Parathyroid adenoma (tissue), 2 donors: ENCODE measurements around the gene MYG1.

Experiments used
- H2AFZ ChIP-seq: fragments of 300-600 bp; sonication (generic); one replicate; pipeline ENCODE4 v1.7.0; 2017; ENCODE audit warnings: antibody characterized with exemption, mild to moderate bottlenecking
- H3K27ac ChIP-seq: fragments of 300-600 bp; sonication (generic); one replicate; pipeline ENCODE4 v1.7.0; 2017
- H3K27me3 ChIP-seq: fragments of 300-600 bp; sonication (generic); one replicate; pipeline ENCODE4 v1.7.0; 2017; ENCODE audit warnings: low read length; ENCODE audit not compliant: control insufficient read depth, insufficient read depth
- H3K36me3 ChIP-seq: fragments of 300-600 bp; sonication (generic); one replicate; pipeline ENCODE4 v1.7.0; 2017; ENCODE audit warnings: low read length; ENCODE audit not compliant: control insufficient read depth, insufficient read depth
- H3K4me1 ChIP-seq: fragments of 300-600 bp; sonication (generic); one replicate; pipeline ENCODE4 v1.7.0; 2017; ENCODE audit warnings: control low read depth
- H3K4me2 ChIP-seq: fragments of 300-600 bp; sonication (generic); one replicate; pipeline ENCODE4 v1.7.0; 2017; ENCODE audit warnings: low read length
- H3K4me3 ChIP-seq: fragments of 300-600 bp; sonication (generic); one replicate; pipeline ENCODE4 v1.7.0; 2017; ENCODE audit warnings: low read depth, low read length
- H3K79me2 ChIP-seq: fragments of 300-600 bp; sonication (generic); one replicate; pipeline ENCODE4 v1.7.0; 2017; ENCODE audit warnings: control low read depth
- H3K9ac ChIP-seq: fragments of 300-600 bp; sonication (generic); one replicate; pipeline ENCODE4 v1.7.0; 2017; ENCODE audit warnings: mild to moderate bottlenecking
- H3K9me3 ChIP-seq: fragments of 300-600 bp; sonication (generic); one replicate; pipeline ENCODE4 v1.7.0; 2017; ENCODE audit warnings: low read length; ENCODE audit not compliant: control insufficient read depth
- TF ChIP-seq, protein P1 (sequence below): fragments of 300-600 bp; sonication (generic); IDR thresholded peaks from one replicate; pipeline ENCODE4 v1.7.0; 2017; ENCODE audit warnings: antibody characterized with exemption, mild to moderate bottlenecking
- donor health status: primary hyperparathyroidism.

Gene MYG1

DNA sequence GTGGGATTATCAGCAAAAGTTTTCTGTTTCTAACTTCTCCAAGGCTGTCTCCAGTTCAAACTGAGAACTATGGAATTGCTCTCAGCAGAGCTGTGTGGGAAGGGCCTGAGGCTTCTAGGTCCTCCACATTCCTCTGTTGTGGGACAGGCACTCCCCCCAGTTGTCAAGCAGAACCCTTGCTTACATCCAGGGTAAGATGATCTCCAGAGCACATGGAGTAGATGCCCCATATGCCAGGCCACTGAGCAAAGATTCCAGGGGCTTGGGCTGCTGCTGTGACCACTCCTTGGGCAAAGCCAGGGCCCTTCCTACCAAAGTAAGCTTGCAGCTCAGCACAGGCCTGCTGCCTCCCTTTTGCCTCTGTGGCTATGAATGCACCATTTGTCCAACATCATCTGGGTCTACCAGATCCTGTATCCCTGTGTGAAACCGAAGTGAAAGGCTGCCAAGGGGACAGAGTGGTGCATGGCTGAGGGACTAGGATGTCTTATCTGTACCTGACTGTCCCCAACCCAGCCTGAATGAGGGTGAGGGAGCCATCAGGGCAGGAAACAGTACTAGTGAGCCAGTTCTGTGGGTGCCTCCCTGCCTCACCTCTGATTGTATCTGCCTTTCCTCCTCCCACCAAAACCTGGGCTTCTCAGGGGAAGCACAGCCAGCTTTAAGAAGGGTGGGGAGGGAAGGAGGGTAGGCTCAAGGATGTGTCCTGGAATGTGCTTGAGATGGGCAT is 44.5 kb upstream of the MYG1 start:
- no peak overlapping the region for H3K4me3 ChIP-seq
- no peaks in the 10 kb centered on the region for H3K79me2 ChIP-seq
- H3K4me2 ChIP-seq, result no peak overlapping the region
- no peaks in the 10 kb centered on the region for H3K36me3 ChIP-seq
- no peak overlapping the region for H3K9ac ChIP-seq
- no peak overlapping the region for H2AFZ ChIP-seq
- no peak overlapping the region for H3K27ac ChIP-seq
- H3K4me1 ChIP-seq, result peaks cover 9% of the 10 kb centered on the region
- TF ChIP-seq, protein P1, sequence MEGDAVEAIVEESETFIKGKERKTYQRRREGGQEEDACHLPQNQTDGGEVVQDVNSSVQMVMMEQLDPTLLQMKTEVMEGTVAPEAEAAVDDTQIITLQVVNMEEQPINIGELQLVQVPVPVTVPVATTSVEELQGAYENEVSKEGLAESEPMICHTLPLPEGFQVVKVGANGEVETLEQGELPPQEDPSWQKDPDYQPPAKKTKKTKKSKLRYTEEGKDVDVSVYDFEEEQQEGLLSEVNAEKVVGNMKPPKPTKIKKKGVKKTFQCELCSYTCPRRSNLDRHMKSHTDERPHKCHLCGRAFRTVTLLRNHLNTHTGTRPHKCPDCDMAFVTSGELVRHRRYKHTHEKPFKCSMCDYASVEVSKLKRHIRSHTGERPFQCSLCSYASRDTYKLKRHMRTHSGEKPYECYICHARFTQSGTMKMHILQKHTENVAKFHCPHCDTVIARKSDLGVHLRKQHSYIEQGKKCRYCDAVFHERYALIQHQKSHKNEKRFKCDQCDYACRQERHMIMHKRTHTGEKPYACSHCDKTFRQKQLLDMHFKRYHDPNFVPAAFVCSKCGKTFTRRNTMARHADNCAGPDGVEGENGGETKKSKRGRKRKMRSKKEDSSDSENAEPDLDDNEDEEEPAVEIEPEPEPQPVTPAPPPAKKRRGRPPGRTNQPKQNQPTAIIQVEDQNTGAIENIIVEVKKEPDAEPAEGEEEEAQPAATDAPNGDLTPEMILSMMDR, result no peak
- no peaks in the 10 kb centered on the region for H3K9me3 ChIP-seq
- H3K27me3 ChIP-seq, result no peaks in the 10 kb centered on the region

DNA sequence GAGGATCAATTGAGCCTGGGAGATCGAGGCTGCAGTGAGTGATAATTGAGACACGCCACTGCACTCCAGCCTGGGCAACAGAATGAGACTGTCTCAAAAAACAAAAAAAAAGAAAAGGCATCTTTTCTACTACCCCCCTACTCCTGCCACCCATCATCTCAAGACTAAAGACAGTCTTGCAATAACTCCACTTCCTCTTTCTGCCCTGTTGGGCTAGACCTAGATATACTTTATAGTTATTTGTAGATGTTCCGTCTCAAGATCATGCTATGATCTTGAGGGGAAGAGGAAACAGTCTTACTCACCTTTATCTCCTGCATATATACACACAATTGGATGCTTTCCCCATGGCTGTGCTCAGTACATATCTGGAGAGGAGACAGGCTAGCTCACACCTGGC is 43.5 kb upstream of the MYG1 start:
- Histone ChIP-seq H3K27me3 (no peaks in the 10 kb centered on the region), H3K36me3 (no peaks in the 10 kb centered on the region), H3K79me2 (no peaks in the 10 kb centered on the region), H3K4me1 (peaks cover 8% of the 10 kb centered on the region), H3K9me3 (no peaks in the 10 kb centered on the region), H3K4me2 (no peak overlapping the region), H3K27ac (no peak overlapping the region), H2AFZ (no peak overlapping the region), H3K9ac (no peak overlapping the region), H3K4me3 (no peak overlapping the region)
- TF ChIP-seq, protein P1, result no peak

DNA sequence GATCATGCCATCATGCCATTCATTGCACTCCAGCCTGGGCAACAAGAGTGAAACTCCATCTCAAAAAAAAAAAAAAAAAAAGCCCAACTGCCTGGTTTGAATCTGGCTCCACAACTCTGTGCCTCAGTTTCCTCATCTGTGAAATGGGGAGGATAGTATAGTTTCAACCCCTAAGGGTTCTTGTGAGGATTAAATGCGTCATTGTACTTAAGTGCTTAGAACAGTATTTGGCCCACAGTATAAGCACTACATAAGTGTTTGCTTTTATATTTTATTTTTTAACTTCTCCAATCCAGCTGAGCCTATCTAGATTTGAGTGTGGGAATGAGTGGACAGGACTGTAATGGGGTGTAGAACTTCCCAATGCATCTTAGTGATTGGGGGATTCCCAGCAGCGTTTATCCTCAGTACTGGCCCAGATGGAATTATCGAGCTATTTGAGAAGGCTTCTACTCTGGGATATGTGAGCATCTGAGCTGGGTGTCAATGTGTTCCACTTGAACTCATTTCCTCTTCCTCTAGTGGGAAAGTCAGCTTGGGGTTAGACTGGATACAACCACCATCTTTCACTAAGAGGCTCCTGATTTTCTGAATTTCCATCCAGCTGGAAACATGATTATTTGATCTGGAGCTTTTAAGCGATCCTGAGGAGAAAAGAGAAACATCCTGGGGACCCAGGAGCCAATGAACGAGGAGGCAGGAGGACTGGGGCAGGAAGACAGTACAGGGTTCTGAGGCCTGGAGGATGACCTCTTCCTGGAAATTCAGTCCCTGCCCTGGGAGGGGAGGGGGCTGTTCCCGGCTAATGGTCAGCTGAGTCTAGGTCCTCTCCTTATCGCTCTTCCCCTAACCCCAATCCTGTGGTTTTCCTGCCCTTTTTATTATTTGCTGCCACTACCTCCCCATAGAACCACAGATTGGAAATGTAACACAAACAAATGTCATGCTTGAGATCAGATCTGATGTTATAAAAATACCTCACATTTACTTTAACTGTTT is 40.7 kb upstream of the MYG1 start:
- TF ChIP-seq, protein P1, result no peak
- H3K9ac ChIP-seq, result no peak overlapping the region
- H3K27ac ChIP-seq, result no peak overlapping the region

DNA sequence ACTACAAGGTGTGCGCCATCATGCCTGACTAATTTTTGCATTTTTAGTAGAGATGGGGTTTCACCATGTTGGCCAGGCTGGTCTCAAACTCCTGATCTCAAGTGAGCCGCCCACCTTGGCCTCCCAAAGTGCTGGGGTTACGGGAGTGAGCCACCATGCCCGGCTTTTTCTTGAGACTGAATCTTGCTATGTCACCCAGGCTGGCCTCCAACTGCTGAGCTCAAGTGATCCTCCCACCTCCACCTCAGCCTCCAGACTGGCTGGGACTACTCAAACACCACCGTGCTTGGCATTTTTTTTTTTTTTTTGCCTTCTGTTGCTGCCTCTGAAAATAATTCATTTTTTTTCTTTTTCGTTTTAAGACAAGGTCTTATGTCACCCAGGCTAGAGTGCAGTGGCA is 39.6 kb upstream of the MYG1 start:
- no peaks in the 10 kb centered on the region for H3K9me3 ChIP-seq
- H3K27ac ChIP-seq, result no peak overlapping the region
- H3K36me3 ChIP-seq, result no peaks in the 10 kb centered on the region
- H3K4me3 ChIP-seq, result no peak overlapping the region
- H3K4me2 ChIP-seq, result no peak overlapping the region
- H3K4me1 ChIP-seq, result no peaks in the 10 kb centered on the region
- no peaks in the 10 kb centered on the region for H3K27me3 ChIP-seq
- TF ChIP-seq, protein P1, result no peak
- no peak overlapping the region for H3K9ac ChIP-seq
- no peaks in the 10 kb centered on the region for H3K79me2 ChIP-seq
- no peak overlapping the region for H2AFZ ChIP-seq

More for the DNA sequence above, 40.7 kb upstream of the MYG1 start:
- no peaks in the 10 kb centered on the region for H3K4me1 ChIP-seq
- no peak overlapping the region for H3K4me2 ChIP-seq
- no peaks in the 10 kb centered on the region for H3K36me3 ChIP-seq
- H3K79me2 ChIP-seq, result no peaks in the 10 kb centered on the region
- H3K9me3 ChIP-seq, result no peaks in the 10 kb centered on the region
- no peak overlapping the region for H2AFZ ChIP-seq
- no peaks in the 10 kb centered on the region for H3K27me3 ChIP-seq
- no peak overlapping the region for H3K4me3 ChIP-seq
